GM13976 (cell line): Measurements from ENCODE around the gene DYDC2.

Experiments
- DNase-seq: peaks from one replicate; pipeline ENCODE4 v3.0.0; 2012; ENCODE audit warnings: low spot score
- in situ Hi-C: fragments of 300-500 bp; cut with MboI; formaldehyde crosslinking; loops from one replicate; pipeline ENCODE4 v1.12.0; 2022; ENCODE audit warnings: low sequenced_read_pairs, mixed read lengths, inconsistent platforms; ENCODE audit not compliant: unreplicated experiment
- TF ChIP-seq, protein P1 (sequence below): IDR thresholded peaks from 2 replicates; pipeline ENCODE4 v1.5.1; 2012; ENCODE audit warnings: borderline replicate concordance, mild to moderate bottlenecking; ENCODE audit not compliant: insufficient read depth; ENCODE audit errors: extremely low read depth, missing control alignments, control extremely low read depth

The DYDC2 gene

DNA sequence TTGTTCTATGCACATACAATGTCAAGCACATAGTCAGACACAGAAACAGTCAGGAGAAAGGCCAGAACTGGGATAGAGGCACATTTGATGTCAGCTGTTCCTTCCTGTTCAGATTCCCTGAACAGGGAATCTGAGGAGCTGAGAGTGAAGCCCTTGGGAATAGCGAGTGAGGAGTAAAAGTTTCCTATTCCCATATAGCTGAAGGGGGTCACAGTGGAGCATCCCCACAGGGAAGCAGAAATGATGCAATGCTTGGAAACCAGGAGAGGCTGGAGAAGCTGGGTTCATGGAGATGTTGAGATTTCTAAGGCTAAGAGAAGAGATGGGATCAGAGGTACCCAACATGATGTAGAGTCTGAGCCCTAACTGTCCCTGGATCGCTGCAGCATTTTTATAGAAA, 40.4 kb downstream of the DYDC2 start:
- DNase-seq: no peak
- TF ChIP-seq, protein P1, sequence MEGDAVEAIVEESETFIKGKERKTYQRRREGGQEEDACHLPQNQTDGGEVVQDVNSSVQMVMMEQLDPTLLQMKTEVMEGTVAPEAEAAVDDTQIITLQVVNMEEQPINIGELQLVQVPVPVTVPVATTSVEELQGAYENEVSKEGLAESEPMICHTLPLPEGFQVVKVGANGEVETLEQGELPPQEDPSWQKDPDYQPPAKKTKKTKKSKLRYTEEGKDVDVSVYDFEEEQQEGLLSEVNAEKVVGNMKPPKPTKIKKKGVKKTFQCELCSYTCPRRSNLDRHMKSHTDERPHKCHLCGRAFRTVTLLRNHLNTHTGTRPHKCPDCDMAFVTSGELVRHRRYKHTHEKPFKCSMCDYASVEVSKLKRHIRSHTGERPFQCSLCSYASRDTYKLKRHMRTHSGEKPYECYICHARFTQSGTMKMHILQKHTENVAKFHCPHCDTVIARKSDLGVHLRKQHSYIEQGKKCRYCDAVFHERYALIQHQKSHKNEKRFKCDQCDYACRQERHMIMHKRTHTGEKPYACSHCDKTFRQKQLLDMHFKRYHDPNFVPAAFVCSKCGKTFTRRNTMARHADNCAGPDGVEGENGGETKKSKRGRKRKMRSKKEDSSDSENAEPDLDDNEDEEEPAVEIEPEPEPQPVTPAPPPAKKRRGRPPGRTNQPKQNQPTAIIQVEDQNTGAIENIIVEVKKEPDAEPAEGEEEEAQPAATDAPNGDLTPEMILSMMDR: no peak
- in situ Hi-C loops: no loop called here

DNA sequence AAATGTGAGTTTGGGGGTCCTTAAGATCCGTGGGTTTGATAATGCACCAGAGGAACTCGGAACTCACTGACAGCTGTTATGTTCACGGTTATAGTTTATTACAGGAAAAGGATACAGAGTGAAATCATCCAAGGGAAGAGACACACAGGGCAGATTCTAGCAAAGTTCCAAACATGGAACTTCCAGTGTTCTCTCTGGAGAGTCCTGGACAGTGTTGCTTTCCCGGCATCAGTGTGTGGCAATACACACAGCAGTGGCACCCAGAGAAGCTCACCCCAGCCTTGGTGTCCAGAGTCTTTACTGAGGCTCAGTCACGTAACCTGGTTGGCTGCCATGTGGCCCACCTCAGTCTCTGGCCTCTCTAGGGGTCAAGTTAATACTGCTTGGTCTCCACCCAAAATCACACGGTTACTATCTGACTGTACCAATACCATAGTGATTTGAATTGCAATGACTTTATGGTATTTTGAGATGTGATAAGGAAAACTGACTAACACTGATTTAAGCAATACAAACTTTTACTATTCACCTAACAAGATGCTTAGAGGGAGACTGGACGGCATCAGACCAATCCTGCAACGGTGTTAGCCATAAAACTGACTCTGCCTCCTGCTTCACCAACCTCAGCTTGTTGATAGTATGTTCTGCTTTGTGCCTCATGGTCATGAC, 43.7 kb downstream of the DYDC2 start:
- TF ChIP-seq, protein P1: no peak
- in situ Hi-C loops: no loop called here
- no peak for DNase-seq

DNA sequence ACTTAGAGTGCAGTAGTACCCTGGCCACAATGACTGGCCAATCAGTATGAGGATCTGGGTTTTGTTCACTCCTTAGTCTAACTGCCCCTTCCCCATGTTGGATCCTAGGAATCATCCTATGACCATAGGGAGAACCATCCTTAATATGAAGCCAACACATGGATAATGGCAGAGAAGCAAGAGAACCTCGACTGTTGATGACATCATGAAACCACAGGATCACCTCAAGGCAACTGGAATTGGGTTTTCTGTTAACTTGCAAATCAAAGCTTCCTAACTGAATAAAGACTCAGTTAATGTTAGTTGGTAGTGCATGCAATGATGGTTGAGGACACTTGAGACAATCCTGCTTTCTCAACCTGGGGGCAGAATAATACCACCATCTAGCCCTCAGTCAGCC, 48.5 kb downstream of the DYDC2 start:
- DNase-seq: no peak
- in situ Hi-C loops: no loop called here
- TF ChIP-seq, protein P1: no peak

DNA sequence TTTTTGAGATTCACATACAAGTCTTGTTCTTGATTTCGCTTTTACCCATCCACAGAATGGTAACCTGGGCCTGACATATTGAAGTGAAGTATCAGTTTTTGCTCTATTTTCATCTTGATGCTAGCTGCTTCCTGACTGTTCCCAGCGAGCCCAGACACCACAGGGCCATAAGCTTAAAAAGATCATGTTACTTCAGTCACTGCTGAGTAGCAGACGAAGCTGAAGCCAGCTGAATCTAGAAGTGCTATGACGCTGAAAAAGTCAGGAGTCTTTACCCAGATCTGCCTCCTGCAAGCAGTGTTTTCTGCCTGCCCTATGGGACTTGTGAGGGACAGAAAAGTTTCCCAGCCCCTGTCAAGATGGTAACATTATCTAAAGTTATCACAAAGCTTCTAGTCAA, 49.0 kb downstream of the DYDC2 start:
- TF ChIP-seq, protein P1: no peak
- in situ Hi-C loops: no loop called here
- no peak for DNase-seq

DNA sequence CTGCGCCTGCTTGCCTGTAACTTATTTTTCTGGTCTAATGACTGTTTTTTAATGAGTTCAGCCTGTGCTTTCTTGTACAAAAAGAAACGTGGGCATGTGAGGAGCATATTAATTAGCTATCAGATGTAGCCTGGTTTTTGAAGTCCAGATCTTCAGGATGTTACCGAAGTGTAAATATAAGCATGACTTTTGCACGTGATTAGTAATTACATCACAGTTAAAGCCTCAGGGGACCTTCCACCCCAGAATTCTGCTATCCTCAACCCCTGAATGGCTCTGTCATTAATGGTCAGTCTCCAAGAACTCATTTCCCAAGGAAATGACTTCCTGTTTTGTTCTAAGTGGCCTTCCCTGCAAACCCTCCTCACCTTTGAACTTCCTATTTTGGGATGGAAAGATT, 49.6 kb downstream of the DYDC2 start:
- DNase-seq: no peak
- TF ChIP-seq, protein P1: no peak
- in situ Hi-C loops: no loop called here

DNA sequence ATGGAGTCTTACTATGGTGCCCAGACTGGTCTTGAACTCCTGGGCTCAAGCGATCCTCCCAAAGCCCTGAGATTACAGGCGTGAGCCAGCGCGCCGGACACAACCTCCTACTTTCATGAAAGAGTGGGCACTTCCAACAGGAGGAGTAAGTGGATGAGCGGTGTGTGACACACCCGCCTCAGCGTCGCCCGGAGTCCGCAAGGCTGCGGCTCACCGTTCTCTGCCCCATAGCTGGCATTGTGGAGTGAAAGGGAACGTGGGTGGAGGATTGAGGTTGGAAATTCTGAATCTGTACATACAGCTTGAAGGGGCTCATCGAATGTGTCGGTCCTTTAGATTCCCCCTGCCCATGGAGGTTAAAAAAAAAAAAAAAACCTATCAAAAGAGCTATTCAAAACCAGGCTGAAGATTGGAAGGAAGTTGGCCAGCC, 51.2 kb downstream of the DYDC2 start:
- DNase-seq: no peak
- TF ChIP-seq, protein P1: no peak
- in situ Hi-C loops: no loop called here
